Dermis microvascular lymphatic vessel endothelial cell (primary cell): Measurements from ENCODE around the gene RGS11. TPM values are rescaled to one million over a fixed set of nuclear protein-coding genes. Genes with fewer than 3 reads are reported as not detected.
A peak's percentile ranks its signal among the peaks of the same experiment; 100 is the strongest.
"Not testable (repeated sequence)": the region's sequence is repeated elsewhere in the genome, so short reads cannot be mapped to it uniquely, and the experiment has no call there.

ENCODE experiments used
- DNase-seq, 2 donors: peaks; one replicate each; pipeline versions ENCODE4 v3.0.0 to v3.0.0-alpha.2; 2010; ENCODE audit warnings: low read depth in 2 of 2
- total RNA-seq: library from RNA; depleted of rRNA; stranded (reverse); fragments of >200 nt; gene quantifications from 2 replicates; pipeline ENCODE4 v1.2.1, GENCODE V29; 2014

The RGS11 gene
- total RNA-seq, 1 donor from 2014 or later = 0.26 TPM

GRCh38 chr16:230949-231348, 44.8 kb downstream of the RGS11 start:
- DNase-seq = no peak

- not testable (repeated sequence) for DNase-seq
These were observed 45.4 kb downstream of the RGS11 start for GRCh38 chr16:230351-230750.

- no peak for DNase-seq
These were observed 45.9 kb downstream of the RGS11 start for GRCh38 chr16:229731-230281.

GRCh38 chr16:228852-229730, 46.7 kb downstream of the RGS11 start, which contains the start of gene LUC7L:
LUC7L (minus strand) TSS chr16:229449; CDS start chr16:229339, 110 bp downstream.
- DNase-seq = peak; percentile 69 to 88

- peak; percentile 5 to 41 for DNase-seq
These were observed 47.4 kb downstream of the RGS11 start for GRCh38 chr16:228151-228851.

- no peak for DNase-seq
These were observed 55.7 kb downstream of the RGS11 start for GRCh38 chr16:220021-220420.

Other genes with a start within 250 kb of the RGS11 start
- 4.9 and 5.7 TPM in 2 replicates for gene POLR3K, start 222.3 kb downstream of the RGS11 start, total RNA-seq
- gene SNRNP25, start 222.1 kb downstream of the RGS11 start, total RNA-seq = 15.6 and 27.1 TPM in 2 replicates
- 14.5 and 22.6 TPM in 2 replicates for gene RHBDF1, start 203.3 kb downstream of the RGS11 start, total RNA-seq
- gene MPG, start 197.7 kb downstream of the RGS11 start, total RNA-seq = 187 and 208 TPM in 2 replicates
- gene NPRL3, start 137.3 kb downstream of the RGS11 start, total RNA-seq = 3.2 and 8.0 TPM in 2 replicates
- not detected in 2 replicates for gene HBZ, start 123.3 kb downstream of the RGS11 start, total RNA-seq
- not detected in 2 replicates for gene HBM, start 110.0 kb downstream of the RGS11 start, total RNA-seq
- gene HBA2, start 103.1 kb downstream of the RGS11 start, total RNA-seq = 0.51 TPM in 1 of 2 replicates, not detected in the other
- not detected in 2 replicates for gene HBA1, start 99.3 kb downstream of the RGS11 start, total RNA-seq
- gene HBQ1, start 95.5 kb downstream of the RGS11 start, total RNA-seq = 0.63 and 1.4 TPM in 2 replicates
- 27.6 and 31.2 TPM in 2 replicates for gene LUC7L, start 46.5 kb downstream of the RGS11 start, total RNA-seq
- 33.1 and 58.9 TPM in 2 replicates for gene FAM234A, start 41.1 kb downstream of the RGS11 start, total RNA-seq
- 0.13 TPM in 1 of 2 replicates, not detected in the other for gene ARHGDIG, start 4.6 kb upstream of the RGS11 start, total RNA-seq
- gene PDIA2, start 7.2 kb upstream of the RGS11 start, total RNA-seq = under 0.01 TPM in 1 of 2 replicates, not detected in the other
- 13.6 and 19.7 TPM in 2 replicates for gene AXIN1, start 76.8 kb upstream of the RGS11 start, total RNA-seq
- gene MRPL28, start 94.6 kb upstream of the RGS11 start, total RNA-seq = 60.3 and 77.0 TPM in 2 replicates
- 66.6 and 120 TPM in 2 replicates for gene PGAP6, start 106.0 kb upstream of the RGS11 start, total RNA-seq
- 45.4 and 50.3 TPM in 2 replicates for gene NME4, start 121.3 kb upstream of the RGS11 start, total RNA-seq
- 11.4 and 19.2 TPM in 2 replicates for gene DECR2, start 125.9 kb upstream of the RGS11 start, total RNA-seq
- gene RAB11FIP3, start 149.7 kb upstream of the RGS11 start, total RNA-seq = 19.0 and 48.9 TPM in 2 replicates